IMR-90 (cell line): Measurements from ENCODE around the gene SETD3. TPM values are rescaled to one million over a fixed set of nuclear protein-coding genes. Genes with fewer than 3 reads are reported as not detected.

Source experiments
- ATAC-seq: fragments of 200-7000 bp; cut with Tn5 transposase; 2 replicates; pipeline ENCODE4 v1.9.1; 2020; ENCODE audit warnings: low read depth, mild to moderate bottlenecking, moderate library complexity
- BruUV-seq: library from RNA; stranded (reverse); fragments of 400-500 nt; replicated peaks from 2 replicates; lab custom pipeline; 2021; lab: Mats Ljungman, UMichigan
- CTCF ChIA-PET: fragments of 300-600 bp; formaldehyde crosslinking; extraction: SDS; loops from one replicate; lab custom pipeline; 2021; ENCODE audit warnings: antibody characterized with exemption; lab: Yijun Ruan, JAX
- POLR2A ChIA-PET: fragments of 300-600 bp; sonication (Branson Sonifier 250); formaldehyde crosslinking; loops from one replicate; lab custom pipeline; 2022; ENCODE audit warnings: antibody characterized with exemption; ENCODE audit not compliant: unreplicated experiment; lab: Charles Lee
- DNase-seq: peaks from one replicate; pipeline ENCODE4 v3.0.0; 2013
- H2AFZ ChIP-seq: replicated peaks from 2 replicates; pipeline ENCODE3; 2013; ENCODE audit warnings: low read length, mild to moderate bottlenecking; ENCODE audit not compliant: poor library complexity
- H2AK5ac ChIP-seq: 2 replicates; pipeline ENCODE4 v1.6.1; 2013; ENCODE audit warnings: low read depth, low read length, inconsistent platforms
- H2AK9ac ChIP-seq: replicated peaks from 2 replicates; pipeline ENCODE3; 2013; ENCODE audit warnings: mild to moderate bottlenecking, low read depth, low read length, moderate library complexity; ENCODE audit not compliant: poor library complexity
- H2BK120ac ChIP-seq: 2 replicates; pipeline ENCODE4 v1.6.1; 2013; ENCODE audit warnings: low read depth, low read length, inconsistent platforms
- H2BK15ac ChIP-seq: 3 replicates; pipeline ENCODE4 v1.6.1; 2013; ENCODE audit warnings: low read depth, low read length, inconsistent platforms
- H2BK20ac ChIP-seq: 2 replicates; pipeline ENCODE4 v1.6.1; 2013; ENCODE audit warnings: low read depth, mild to moderate bottlenecking, inconsistent platforms, low read length, moderate library complexity
- H2BK5ac ChIP-seq: 2 replicates; pipeline ENCODE4 v1.6.1; 2013; ENCODE audit warnings: mild to moderate bottlenecking, low read depth, low read length, inconsistent platforms; ENCODE audit not compliant: poor library complexity, severe bottlenecking
- H3K14ac ChIP-seq: replicated peaks from 2 replicates; pipeline ENCODE4 v1.6.1; 2013; ENCODE audit warnings: low read depth, low read length, inconsistent platforms
- H3K18ac ChIP-seq: 2 replicates; pipeline ENCODE4 v1.6.1; 2013; ENCODE audit warnings: low read depth, low read length, control low read depth
- H3K23ac ChIP-seq: 2 replicates; pipeline ENCODE4 v1.6.1; 2013; ENCODE audit warnings: low read depth, low read length, inconsistent platforms
- H3K27ac ChIP-seq: 2 replicates; pipeline ENCODE4 v1.5.1; 2013; ENCODE audit warnings: mild to moderate bottlenecking, control low read depth, low read length; ENCODE audit not compliant: insufficient read depth
- H3K27me3 ChIP-seq: 2 replicates; pipeline ENCODE4 v1.6.1; 2013; ENCODE audit warnings: low read length; ENCODE audit not compliant: control insufficient read depth, insufficient read depth
- H3K36me3 ChIP-seq: 2 replicates; pipeline ENCODE4 v1.6.1; 2013; ENCODE audit warnings: low read length, mixed read lengths; ENCODE audit not compliant: control insufficient read depth, insufficient read depth
- H3K4ac ChIP-seq: 2 replicates; pipeline ENCODE4 v1.6.1; 2013; ENCODE audit warnings: low read depth, low read length, inconsistent platforms
- H3K4me1 ChIP-seq: 2 replicates; pipeline ENCODE4 v1.6.1; 2013; ENCODE audit warnings: low read length, mixed read lengths; ENCODE audit not compliant: control insufficient read depth, insufficient read depth
- H3K4me2 ChIP-seq: 2 replicates; pipeline ENCODE4 v1.6.1; 2013; ENCODE audit warnings: low read depth, mild to moderate bottlenecking, control low read depth, low read length, moderate library complexity
- H3K4me3 ChIP-seq: 2 replicates; pipeline ENCODE4 v1.5.1; 2013; ENCODE audit warnings: low read depth, mild to moderate bottlenecking, control low read depth, low read length, moderate library complexity; ENCODE audit not compliant: insufficient read depth
- H3K56ac ChIP-seq: 2 replicates; pipeline ENCODE4 v1.6.1; 2013; ENCODE audit warnings: low read length, inconsistent platforms; ENCODE audit not compliant: insufficient read depth; ENCODE audit errors: extremely low read depth
- H3K79me1 ChIP-seq, 2 experiments: 2 replicates each; pipeline ENCODE4 v1.6.1; 2013; ENCODE audit warnings: low read length in 2 of 2, inconsistent platforms in 1 of 2, low read depth in 1 of 2
- H3K9ac ChIP-seq: 2 replicates; pipeline ENCODE4 v1.6.1; 2013; ENCODE audit warnings: low read depth, low read length, control low read depth
- H3K9me1 ChIP-seq: 2 replicates; pipeline ENCODE4 v1.6.1; 2013; ENCODE audit warnings: low read length, inconsistent platforms; ENCODE audit not compliant: insufficient read depth
- H3K9me3 ChIP-seq: 2 replicates; pipeline ENCODE4 v1.6.1; 2013; ENCODE audit warnings: low read length; ENCODE audit not compliant: control insufficient read depth, insufficient read depth
- H4K20me1 ChIP-seq: 2 replicates; pipeline ENCODE4 v1.6.1; 2013; ENCODE audit warnings: low read length, inconsistent platforms; ENCODE audit not compliant: insufficient read depth
- H4K5ac ChIP-seq: 2 replicates; pipeline ENCODE4 v1.6.1; 2013; ENCODE audit warnings: mild to moderate bottlenecking, low read depth, low read length, control low read depth
- H4K8ac ChIP-seq, 2 experiments: 2 replicates each; pipeline ENCODE4 v1.6.1; 2013; ENCODE audit warnings: low read depth in 2 of 2, low read length in 2 of 2, control low read depth in 1 of 2, inconsistent platforms in 1 of 2
- H4K91ac ChIP-seq: 2 replicates; pipeline ENCODE4 v1.6.1; 2013; ENCODE audit warnings: low read depth, low read length, inconsistent platforms; ENCODE audit not compliant: insufficient read depth
- BHLHE40 ChIP-seq: fragments of 150-350 bp; IDR thresholded peaks from 2 replicates; pipeline ENCODE4 v1.6.1; 2016; ENCODE audit warnings: mild to moderate bottlenecking, low read depth, low read length
- CHD1 ChIP-seq: IDR thresholded peaks from 2 replicates; pipeline ENCODE4 v1.6.1; 2012; ENCODE audit warnings: low read depth, low read length, improper control_type of control experiment
- FOS ChIP-seq: fragments of 150-350 bp; IDR thresholded peaks from 2 replicates; pipeline ENCODE4 v1.6.1; 2016; ENCODE audit warnings: low read depth, low read length
- MAFK ChIP-seq: IDR thresholded peaks from 2 replicates; pipeline ENCODE4 v1.6.1; 2012; ENCODE audit warnings: low read depth, low read length, improper control_type of control experiment
- MAZ ChIP-seq: IDR thresholded peaks from 2 replicates; pipeline ENCODE4 v1.6.1; 2012; ENCODE audit warnings: low read depth, mild to moderate bottlenecking, low read length, improper control_type of control experiment, moderate library complexity, borderline replicate concordance
- MXI1 ChIP-seq: IDR thresholded peaks from 2 replicates; pipeline ENCODE4 v1.6.1; 2012; ENCODE audit warnings: low read depth, mild to moderate bottlenecking, low read length, moderate library complexity, borderline replicate concordance
- NFE2L2 ChIP-seq: fragments of 150-350 bp; IDR thresholded peaks from 2 replicates; pipeline ENCODE4 v1.6.1; 2016; ENCODE audit warnings: low read depth, mild to moderate bottlenecking, low read length
- POLR2A ChIP-seq: IDR thresholded peaks from 2 replicates; pipeline ENCODE4 v1.6.1; 2012; ENCODE audit warnings: mild to moderate bottlenecking, low read depth, low read length
- RAD21 ChIP-seq: IDR thresholded peaks from 2 replicates; pipeline ENCODE4 v1.6.1; 2012; ENCODE audit warnings: low read length, improper control_type of control experiment
- RCOR1 ChIP-seq: IDR thresholded peaks from 2 replicates; pipeline ENCODE4 v1.6.1; 2012; ENCODE audit warnings: mild to moderate bottlenecking, low read length, improper control_type of control experiment; ENCODE audit not compliant: insufficient replicate concordance
- RFX5 ChIP-seq: IDR thresholded peaks from 2 replicates; pipeline ENCODE4 v1.8.0; 2012; ENCODE audit warnings: low read depth, mild to moderate bottlenecking, low read length, moderate library complexity
- WGBS, 2 experiments: methylation state at CpG; one replicate each; pipeline versions ENCODE4 v1.1.5 to v1.1.7; 2013; ENCODE audit warnings: missing lambda C conversion rate in 2 of 2; ENCODE audit not compliant: insufficient read length in 1 of 2; ENCODE audit errors: extremely low coverage in 2 of 2; 5-methylcytosine and 5-hydroxymethylcytosine counted together
- dilution Hi-C: fragments of 300-500 bp; cut with HindIII; formaldehyde crosslinking; loops from one replicate; pipeline ENCODE4 v1.14.3; 2018; ENCODE audit warnings: low sequenced_read_pairs; ENCODE audit not compliant: unreplicated experiment
- in situ Hi-C: fragments of 300-500 bp; cut with MboI; formaldehyde crosslinking; loops from 3 replicates; pipeline ENCODE4 v1.14.3; 2019; ENCODE audit warnings: low sequenced_read_pairs, inconsistent platforms, mixed read lengths
- intact Hi-C: fragments of 100-400 bp; cut with micrococcal nuclease; formaldehyde crosslinking; loops from 2 replicates; pipeline ENCODE4 v1.10.0; 2022
- polyA plus RNA-seq, 3 experiments: library from polyadenylated mRNA; depleted of rRNA; stranded (reverse); fragments of >200 nt; gene quantifications; 2 replicates each; pipeline ENCODE4 v1.2.3, GENCODE V29; 2012; ENCODE audit warnings: low replicate concordance in 1 of 3
- total RNA-seq: library from RNA; depleted of rRNA; stranded (reverse); fragments of >200 nt; gene quantifications from 2 replicates; pipeline ENCODE4 v1.2.3, GENCODE V29; 2012
- TF ChIP-seq, protein P1 (sequence below): conservative IDR thresholded peaks from 2 replicates; pipeline ENCODE4 v1.5.1; 2012; ENCODE audit warnings: mild to moderate bottlenecking, low read depth, low read length, improper control_type of control experiment
- TF ChIP-seq, protein P2 (sequence below): fragments of 150-350 bp; IDR thresholded peaks from 2 replicates; pipeline ENCODE4 v1.6.1; 2016; ENCODE audit warnings: low read depth, mild to moderate bottlenecking, low read length, moderate library complexity, borderline replicate concordance
- TF ChIP-seq, protein P3 (sequence below): fragments of 150-350 bp; IDR thresholded peaks from 2 replicates; pipeline ENCODE4 v1.6.1; 2017; ENCODE audit warnings: mild to moderate bottlenecking, antibody characterized with exemption, low read length, low read depth

SETD3 gene
- total and polyA plus RNA-seq, 2 of the 4 experiments (the other 2 are of a cell fraction): 18.8 to 31.9 TPM

DNA sequence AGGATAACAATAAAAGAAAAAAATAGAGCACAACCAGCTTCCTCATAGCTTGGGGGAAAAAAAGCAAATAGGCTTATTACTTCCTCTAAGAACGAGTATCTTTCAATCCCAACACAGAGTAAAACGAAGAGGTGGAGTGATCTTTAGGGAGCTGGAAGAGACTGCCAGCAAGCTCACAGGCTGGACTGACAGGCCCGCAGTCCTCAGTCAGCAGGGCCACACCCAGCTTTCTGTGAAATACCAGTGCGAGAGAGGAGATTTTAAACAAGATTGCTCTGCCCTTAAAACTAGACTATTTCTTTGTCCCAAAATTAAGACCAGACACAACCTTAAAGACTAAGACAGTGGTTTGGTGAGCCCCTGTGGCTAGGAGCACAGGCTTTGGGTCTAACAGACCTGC, 32.9 kb downstream of the SETD3 start:
- Histone ChIP-seq H4K20me1 (no peaks in the 10 kb centered on the region; the same call in 1 of the 2 replicates), H2BK15ac (no peak overlapping the region), H3K27ac (no peak overlapping the region), H2AK9ac (no peak overlapping the region), H3K4ac (no peak overlapping the region), H3K4me1 (no peaks in the 10 kb centered on the region), H2AFZ (no peak overlapping the region), H3K9me1 (peaks cover 5% of the 10 kb centered on the region; the same call in 1 of the 2 replicates), H3K27me3 (no peaks in the 10 kb centered on the region), H3K36me3 (peaks cover 25% of the 10 kb centered on the region), H3K14ac (no peak overlapping the region), H3K23ac (no peak overlapping the region), H4K91ac (no peak overlapping the region), H3K4me2 (no peak overlapping the region), H3K9me3 (no peaks in the 10 kb centered on the region), H2AK5ac (no peak overlapping the region), H3K4me3 (no peak overlapping the region), H2BK120ac (no peak overlapping the region), H3K79me1 (peaks cover 9 to 13% of the 10 kb centered on the region in 2 experiments), H2BK20ac (no peak overlapping the region), H3K56ac (no peak overlapping the region), H3K9ac (no peak overlapping the region), H2BK5ac (no peak overlapping the region), H4K8ac (no peak overlapping the region), H4K5ac (no peak overlapping the region), H3K18ac (no peak overlapping the region)
- dilution Hi-C loops: no loop called here
- no CpG with 5 or more reads among the region's 4 CpGs for WGBS, 2 experiments
- ATAC-seq (no peak), DNase-seq (no peak)
- in situ Hi-C loops: no loop called here
- no TSS peak for BruUV-seq
- ChIA-PET CTCF (interaction anchor here (0.6 kb wide), 1 partner anchor 213 kb away, joined by 3 read pairs; no protein-coding TSS in a partner anchor), POLR2A (no interaction called here)
- intact Hi-C loops: no loop called here
- TF ChIP-seq CHD1 (no peak), MAFK (no peak), MAZ (no peak), MXI1 (no peak), BHLHE40 (no peak), NFE2L2 (no peak), RAD21 (no peak), RCOR1 (no peak), RFX5 (no peak), FOS (no peak), POLR2A (no peak)
- TF ChIP-seq, protein P1, sequence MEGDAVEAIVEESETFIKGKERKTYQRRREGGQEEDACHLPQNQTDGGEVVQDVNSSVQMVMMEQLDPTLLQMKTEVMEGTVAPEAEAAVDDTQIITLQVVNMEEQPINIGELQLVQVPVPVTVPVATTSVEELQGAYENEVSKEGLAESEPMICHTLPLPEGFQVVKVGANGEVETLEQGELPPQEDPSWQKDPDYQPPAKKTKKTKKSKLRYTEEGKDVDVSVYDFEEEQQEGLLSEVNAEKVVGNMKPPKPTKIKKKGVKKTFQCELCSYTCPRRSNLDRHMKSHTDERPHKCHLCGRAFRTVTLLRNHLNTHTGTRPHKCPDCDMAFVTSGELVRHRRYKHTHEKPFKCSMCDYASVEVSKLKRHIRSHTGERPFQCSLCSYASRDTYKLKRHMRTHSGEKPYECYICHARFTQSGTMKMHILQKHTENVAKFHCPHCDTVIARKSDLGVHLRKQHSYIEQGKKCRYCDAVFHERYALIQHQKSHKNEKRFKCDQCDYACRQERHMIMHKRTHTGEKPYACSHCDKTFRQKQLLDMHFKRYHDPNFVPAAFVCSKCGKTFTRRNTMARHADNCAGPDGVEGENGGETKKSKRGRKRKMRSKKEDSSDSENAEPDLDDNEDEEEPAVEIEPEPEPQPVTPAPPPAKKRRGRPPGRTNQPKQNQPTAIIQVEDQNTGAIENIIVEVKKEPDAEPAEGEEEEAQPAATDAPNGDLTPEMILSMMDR: no peak
- TF ChIP-seq, protein P2, sequence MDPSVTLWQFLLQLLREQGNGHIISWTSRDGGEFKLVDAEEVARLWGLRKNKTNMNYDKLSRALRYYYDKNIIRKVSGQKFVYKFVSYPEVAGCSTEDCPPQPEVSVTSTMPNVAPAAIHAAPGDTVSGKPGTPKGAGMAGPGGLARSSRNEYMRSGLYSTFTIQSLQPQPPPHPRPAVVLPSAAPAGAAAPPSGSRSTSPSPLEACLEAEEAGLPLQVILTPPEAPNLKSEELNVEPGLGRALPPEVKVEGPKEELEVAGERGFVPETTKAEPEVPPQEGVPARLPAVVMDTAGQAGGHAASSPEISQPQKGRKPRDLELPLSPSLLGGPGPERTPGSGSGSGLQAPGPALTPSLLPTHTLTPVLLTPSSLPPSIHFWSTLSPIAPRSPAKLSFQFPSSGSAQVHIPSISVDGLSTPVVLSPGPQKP: no peak
- TF ChIP-seq, protein P3, sequence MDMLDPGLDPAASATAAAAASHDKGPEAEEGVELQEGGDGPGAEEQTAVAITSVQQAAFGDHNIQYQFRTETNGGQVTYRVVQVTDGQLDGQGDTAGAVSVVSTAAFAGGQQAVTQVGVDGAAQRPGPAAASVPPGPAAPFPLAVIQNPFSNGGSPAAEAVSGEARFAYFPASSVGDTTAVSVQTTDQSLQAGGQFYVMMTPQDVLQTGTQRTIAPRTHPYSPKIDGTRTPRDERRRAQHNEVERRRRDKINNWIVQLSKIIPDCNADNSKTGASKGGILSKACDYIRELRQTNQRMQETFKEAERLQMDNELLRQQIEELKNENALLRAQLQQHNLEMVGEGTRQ: no peak
